Stimulated activated CD8-positive, alpha-beta memory T cell treated with anti-CD3 and anti-CD28 coated beads, Interleukin-15, amount 100 ng/mL, for 1 hour (primary cell): ENCODE measurements around the gene ASCC2.

Experiments used
- DNase-seq: peaks from one replicate; pipeline ENCODE4 v3.0.0-alpha.2; 2020; ENCODE audit warnings: low read depth

Gene ASCC2

DNA sequence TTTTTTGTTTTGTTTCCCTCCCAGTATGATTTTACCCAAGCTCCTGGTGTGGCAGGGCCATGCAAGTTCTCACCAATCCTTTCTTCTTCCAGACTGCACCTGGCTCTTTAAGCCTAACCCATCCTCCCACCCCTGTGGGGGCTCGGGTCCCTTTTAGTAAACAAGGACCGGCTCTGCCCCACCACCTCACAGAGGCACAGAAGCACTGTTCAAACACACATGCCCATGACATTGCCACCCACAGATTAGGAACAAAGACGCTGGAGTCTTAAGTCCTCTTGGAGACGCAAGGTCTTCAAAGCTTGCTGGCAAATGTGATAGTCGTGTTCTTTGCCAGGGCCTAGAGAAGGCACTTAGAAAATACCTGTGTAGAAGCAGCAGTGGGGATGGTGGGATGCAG, 52.0 kb downstream of the ASCC2 start:
- no peak for DNase-seq

DNA sequence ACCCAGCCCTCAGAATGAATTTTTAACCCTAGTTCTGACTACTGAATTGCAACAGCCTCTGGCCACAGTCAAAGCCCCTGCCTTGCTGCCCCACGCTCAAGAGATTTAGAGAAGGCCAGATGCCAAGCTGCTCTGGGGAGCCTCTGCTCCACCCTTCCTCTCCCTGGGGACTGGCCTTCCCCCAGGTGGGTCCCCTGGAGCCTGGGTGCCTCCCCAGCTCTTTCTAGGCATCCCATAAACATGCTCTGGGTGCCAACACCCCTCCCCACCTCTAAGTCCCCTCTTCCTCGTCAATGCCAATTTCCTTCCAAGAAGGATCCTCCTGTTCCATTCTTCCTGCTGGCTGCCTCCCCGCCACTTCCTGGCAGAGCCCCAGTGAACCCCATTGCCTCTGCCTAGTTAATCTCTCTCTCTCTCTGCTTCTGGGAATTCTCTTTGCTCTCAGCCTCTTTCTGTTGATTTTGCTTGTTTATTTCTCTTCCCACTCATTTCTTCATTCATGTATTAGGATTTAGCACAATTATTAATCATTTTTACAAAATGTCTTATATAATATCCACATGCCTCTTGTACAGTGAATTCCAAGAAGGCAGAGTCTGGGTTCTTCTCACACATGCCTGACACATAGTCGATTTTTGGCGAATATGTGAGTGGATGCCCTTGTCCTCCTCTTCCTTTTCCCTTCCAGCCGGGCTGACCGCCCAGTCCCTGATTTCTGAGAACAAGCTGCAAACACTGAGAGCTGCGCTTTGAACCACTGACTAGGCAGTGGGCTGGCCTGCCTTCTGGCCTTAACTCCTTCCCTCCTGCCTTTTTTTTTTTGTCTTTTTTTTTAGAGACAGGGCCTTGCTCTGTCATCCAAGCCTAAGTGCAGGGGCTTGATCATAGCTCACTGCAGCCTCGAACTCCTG, 53.4 kb downstream of the ASCC2 start:
- DNase-seq: no peak

DNA sequence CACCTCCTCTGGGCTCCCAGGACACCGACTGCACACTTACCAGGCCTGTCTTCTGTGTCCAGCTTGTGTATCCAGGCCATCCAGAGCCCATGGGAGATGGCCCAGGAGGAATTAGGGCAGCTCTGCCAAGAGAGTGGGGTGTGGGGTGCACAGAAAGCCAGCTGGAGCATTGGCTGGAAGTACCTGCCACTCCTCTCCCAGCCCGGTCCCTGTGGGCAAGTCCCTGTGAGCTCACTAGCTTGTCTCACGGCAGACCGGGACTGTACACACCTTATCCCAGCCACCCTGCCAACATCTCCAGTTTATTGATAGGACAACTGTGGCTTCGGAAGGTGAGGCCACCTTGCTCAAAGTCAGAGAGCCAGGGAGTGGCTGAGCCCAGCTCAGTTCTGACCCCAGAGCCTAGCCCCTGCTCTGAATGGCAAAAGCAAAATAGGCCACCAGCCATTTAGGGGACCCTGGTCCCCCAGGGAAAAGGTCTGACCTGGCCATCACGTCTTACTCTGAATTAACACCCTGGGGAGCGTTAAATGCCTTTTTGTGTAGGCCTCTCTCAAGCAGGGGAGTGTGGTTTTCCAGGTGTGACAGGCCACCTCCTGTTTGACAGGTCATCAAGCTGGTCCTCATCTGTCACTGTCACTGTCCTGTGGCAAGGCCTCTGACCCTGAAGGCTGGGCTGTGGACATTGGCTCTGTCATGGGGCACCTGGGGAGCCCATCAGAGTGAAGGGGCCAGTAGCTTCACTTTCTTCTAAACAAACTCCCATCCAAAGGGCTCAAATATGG, 55.8 kb downstream of the ASCC2 start:
- no peak for DNase-seq

DNA sequence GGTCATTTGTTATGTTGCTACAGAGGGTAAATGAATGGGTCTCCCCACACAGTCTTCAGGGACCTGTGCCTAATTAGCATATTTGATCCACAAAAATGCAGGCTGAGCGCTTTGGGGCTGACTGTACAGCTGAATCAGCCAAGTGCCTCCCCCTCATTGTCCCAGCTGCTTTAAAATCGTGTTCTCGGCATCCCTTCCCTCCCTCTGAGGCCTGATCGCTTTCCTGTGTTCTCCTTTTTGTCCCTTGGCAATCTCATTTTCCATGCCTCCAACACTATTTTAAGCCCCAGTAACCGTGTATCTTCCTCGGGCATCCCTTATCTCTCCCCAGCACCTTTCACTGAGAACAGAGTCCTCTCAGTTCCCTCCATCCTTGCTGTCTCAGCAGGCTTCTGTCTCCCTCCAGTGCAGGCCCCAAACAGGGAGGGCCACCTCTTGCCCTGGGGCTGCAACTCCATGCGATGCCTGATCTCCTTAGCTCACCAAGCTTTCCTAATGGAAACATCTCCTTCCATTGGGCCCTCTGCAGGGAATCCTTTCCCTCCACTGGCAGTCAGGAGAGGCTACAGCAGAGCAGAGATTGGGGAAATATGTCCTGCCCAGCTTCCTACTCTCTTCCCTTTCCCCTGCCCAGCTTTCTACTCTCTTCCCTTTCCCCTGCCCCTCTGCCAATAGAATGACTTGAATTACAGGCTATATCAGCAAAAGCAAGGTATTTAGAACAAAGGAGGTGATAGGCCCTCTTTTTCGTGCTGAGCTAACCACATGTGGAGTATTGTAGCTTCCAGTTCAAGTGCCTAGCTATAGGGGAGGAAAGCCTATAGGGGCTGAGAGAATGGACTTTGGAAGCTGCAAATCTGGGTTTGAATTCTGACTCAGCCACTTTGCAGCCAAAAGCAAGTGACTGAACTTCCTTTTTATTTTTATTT, 57.1 kb downstream of the ASCC2 start:
- no peak for DNase-seq

DNA sequence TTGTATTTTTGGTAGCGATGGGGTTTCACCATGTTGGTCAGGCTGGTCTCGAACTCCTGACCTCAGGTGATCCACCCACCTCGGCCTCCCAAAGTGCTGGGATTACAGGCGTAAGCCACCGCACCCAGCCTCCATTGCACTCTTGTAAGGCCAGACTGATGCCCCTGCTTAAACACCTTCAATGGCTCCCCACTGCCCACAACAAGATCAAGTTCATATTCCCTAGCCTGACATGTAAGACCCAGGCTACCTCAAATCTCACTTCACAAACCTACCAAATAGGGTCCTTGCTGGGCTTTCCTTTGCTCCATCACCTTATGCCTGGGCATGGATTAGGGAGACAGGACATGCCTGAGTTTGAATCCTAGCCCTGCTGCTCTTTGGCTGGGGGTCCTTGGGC, 57.9 kb downstream of the ASCC2 start:
- DNase-seq: no peak

DNA sequence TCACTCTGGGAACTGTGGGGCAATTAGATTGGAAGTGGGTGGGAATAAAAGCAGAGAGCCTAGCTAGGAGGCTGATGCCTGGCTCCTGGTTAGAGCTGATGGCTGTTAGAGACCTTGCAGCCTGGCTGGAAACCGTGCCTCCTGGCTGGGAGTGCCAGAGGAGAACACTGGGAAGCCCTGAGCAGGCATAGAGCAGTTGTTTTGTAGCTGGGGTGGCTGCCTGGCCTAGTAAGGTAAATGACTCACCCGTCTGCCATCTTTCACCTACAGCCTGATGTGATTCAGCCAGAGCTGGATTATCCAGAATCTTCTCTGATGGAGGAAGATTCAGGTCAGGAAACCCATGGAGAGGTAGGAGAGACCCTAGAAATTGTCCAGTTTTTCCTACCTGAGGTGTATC, 64.8 kb downstream of the ASCC2 start:
- no peak for DNase-seq

DNA sequence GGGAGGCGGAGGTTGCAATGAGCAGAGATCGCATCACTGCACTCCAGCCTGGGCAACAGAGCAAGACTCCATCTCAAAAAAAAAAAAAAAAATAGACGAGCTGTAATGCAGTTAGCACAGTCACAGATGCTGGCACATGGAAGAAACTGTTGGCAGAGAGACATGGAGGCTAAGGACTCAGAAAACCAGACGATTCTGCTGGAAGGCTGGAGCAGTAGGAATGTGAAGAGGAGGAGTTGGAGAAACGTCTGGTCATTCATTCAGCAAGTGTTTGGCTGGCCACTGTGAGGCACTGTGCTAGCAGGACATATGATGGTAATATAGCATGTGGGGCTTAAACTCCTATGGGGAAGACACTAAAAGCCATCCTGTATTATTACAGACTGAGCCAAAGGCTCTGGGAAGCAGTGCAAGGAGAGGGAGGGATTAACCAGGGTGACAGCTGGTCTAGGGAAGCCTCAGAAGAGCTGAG, 65.9 kb downstream of the ASCC2 start:
- DNase-seq: no peak

DNA sequence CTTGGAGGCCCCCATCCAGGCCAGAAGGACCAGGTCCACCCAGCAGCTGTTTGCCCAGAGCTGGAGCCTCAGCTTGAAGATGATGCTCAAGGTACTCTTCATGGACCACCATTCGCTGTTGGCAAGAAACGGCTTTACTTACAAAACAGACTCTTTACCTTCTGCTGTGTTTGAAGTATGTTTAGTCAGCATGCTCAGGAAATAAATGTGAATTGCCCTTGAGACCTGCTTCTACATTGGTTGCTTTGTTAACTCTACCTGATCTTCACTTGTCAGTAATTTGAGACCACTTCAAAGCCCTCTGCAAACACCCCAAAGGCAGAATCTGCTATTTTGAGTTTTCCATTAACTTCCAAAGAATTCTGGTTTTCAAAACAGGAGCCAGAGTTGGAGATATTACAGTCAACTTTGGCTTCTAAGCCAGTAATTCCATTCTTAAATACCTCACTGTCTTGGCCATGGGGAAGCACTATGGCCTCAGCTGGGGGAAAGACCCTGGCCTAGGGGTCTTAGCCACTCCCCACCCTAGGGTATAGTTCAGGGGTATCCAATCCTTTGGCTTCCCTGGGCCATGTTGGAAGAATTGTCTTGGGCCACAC, 68.3 kb downstream of the ASCC2 start:
- no peak for DNase-seq

DNA sequence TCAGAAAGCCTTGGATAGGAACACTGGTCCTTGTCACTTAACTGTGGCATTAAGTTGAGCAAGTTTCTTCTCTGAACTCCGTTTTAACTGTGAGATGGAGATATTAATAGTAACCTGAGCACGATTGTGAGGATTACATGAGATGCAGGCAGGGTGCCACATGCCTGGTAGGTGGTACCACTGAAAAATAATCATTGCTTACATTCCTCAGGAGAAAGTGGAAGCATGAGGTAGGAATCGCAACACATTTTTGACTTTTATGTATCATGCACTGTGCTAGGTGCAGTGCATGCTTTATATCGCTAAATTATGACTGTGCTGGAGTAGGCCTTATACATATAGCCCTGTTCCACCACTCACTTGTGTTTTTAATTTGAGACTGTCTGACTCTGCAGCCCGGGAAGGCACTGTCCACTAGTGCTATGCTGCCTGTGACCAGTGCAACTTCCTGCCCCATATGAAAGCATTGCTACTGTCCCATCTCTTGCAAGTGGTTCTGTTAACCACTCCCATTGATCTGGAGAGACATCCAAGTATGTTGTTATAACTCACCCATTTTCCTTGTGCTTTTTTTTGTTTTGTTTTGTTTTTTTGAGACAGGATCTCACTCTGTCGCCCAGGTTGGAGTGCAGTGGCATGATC, 69.9 kb downstream of the ASCC2 start:
- DNase-seq: no peak

DNA sequence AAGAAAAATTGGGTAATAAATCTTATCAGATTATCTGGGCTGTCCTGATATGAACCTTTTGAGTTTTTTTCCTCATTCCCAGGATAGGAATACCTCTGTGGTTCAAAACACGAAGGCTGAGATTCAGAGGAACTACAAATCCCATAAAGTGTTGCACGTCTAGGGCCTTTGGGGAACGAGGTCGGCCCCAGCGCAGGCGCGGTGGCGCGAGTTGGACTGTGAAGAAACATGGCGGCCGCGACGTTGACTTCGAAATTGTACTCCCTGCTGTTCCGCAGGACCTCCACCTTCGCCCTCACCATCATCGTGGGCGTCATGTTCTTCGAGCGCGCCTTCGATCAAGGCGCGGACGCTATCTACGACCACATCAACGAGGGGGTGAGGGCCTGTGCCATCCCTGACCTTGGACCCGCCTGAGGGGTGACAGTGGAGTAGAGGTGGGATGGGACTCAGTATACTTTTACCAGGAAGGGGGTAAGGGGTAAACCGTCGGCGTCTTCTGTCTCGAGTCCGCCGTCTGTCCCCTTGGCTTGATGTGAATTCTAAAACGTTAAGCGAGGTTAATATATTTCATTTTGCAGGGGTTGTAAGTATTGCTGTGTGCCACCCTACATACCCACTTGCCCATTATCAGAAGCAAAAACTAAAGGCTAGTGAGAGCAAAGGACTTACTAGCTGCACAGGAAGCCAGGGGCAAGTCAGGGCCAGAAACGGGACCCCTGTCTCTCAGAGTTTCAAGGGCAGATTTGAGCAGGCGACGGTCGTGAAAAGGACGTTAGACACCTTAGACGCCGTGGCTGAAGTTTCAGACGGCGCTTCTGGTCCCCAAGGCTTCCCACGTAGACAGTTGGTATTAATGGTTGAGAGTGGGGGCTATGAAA, 70.7 kb downstream of the ASCC2 start, which contains the start of gene UQCR10:
UQCR10 (plus strand) TSS at position 199 of the 881 bp plus-strand sequence; CDS start at position 229, 30 bp downstream.
- DNase-seq: peak; percentile 85

DNA sequence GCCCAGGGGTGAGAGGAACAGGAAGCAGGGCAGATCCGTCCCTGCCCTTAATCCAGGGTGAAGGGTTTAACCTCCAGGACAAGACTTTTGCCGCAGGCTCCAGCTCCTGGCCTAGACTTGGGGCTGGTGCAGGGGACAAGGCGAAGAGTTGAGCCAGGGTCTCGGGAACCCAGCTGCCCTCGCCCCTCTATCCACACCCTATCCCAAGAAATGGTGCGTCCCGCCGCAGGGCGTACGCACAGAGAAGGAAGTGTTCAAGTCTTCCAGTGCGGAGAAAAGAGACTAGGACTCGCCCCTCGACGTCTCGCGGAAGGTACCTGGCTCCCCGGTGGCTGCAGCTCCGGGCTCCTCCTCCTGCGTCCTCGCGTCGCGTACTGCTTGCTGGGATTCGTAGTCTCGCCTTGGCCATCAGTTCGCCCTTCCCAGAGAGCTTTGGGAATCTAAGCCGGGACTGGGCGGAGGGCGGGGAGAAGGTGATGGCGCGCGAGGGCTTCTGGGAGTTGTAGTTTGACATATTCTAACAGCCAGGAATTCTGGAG, 71.4 kb downstream of the ASCC2 start, which contains the start of gene ZMAT5:
ZMAT5 (minus strand) TSS at position 376 of the 539 bp plus-strand sequence. CDS start 18,463 bp downstream, outside the sequence.
- peak; percentile 72 for DNase-seq

DNA sequence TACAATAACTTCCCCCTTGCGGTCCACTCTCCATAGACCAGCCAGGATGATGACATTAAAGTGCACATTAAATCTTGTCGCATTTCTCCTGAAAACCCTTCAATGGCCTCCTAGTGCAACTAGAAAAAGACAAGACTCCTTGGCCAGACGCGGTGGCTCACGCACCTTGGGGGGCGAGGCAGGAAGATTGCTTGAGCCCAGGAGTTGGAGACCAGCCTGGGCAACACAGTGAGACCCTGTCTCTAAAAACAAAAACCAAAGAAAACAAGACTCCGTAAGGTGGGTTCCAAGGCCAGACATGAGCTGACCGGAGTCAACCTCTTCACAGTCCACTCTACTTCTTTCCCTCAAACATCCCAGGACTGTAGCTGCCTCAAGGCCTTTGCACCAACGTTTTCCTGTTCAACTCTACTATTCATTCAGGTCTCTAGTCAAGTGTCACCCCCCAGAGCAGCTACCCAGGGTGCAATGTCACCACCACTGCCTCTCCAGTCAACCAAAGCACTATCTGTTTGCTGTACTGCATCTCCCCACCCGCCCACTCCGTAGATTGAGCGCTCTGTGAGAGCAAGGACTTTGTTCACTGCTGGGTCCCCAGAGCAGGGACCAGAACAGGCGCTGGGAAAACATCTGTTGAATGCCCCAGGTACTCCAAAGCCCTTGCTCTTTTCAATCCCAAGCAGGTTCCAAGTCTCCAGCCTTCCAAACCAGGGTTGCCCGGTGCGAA, 72.0 kb downstream of the ASCC2 start:
- no peak for DNase-seq

DNA sequence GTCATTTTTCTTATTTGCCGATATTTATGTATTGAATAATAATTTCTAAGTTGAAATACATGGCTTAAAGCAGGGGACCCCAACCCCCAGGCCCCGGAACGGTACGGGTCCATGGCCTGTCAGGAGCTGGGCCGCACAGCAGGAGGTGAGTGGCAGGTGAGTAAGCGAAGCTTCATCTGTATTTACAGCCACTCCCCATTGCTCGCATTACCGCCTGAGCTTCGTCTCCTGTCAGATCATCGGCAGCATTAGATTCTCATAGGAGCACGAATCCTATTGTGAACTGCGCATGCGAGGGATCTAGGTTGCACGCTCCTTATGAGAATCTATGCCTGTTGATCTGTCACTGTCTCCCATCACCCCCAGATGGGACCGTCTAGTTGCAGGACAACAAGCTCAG, 75.8 kb downstream of the ASCC2 start:
- no peak for DNase-seq

DNA sequence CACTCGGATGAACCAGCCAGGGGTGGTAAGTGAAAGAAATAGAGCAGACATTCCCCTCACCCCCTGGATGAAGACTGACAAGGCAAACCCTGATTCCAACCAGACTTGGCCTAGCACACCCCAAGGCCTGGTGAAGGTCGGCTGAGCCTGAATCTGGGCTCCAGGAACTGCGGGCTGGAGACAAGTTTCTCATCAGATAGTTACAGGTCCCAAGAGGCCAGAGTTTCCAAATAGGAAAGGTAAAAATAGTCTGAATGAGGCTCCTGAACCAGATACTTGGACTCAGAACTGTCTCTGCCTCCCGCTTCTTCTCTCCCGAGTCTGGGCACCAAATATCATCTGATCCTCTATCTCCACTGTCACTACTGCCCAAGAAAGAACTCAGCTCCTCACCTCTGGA, 79.1 kb downstream of the ASCC2 start:
- no peak for DNase-seq

DNA sequence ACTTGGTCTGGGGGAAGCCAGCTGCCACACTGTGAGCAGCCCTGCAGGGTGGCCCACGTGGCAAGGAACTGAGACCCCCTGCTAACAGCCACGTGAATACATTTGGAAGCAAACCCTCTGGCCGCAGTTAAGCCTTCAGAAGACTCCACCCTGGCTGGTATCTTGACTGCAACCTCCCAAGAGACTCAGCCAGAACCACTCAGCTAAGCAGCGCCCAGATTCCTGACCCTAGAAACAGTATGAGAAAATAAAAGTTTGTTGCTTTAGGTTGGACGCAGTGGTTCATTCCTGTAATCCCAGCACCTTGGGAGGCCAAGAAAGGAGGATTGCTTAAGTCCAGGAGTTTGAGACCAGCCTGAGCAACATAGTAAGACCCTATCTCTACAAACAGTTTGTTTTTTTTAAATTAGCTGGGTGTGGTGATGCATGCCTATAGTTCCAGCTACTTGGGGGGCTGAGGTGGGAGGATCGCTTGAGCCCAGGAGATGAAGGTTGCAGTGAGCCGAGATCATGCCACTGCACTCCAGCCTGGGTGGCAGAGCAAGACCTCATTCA, 79.9 kb downstream of the ASCC2 start:
- no peak for DNase-seq

DNA sequence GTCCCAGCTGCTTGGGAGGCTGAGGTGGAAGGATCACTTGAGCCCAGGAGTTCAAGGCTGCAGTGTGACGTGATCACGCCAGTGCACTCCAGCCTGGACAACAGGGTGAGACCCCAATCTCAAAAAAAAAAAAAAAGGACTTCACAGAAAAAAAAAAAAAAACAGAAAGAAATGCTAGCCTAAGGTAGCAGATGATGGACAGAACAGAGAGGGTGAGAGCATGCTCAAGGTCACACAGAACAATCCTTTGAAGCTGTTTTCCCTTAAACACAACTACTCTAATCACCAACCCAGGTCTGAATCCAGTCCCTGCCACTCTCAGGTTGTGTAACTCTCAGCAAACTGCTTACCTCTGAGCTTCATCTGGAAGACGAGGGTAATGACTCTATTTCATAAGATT, 81.0 kb downstream of the ASCC2 start:
- no peak for DNase-seq

DNA sequence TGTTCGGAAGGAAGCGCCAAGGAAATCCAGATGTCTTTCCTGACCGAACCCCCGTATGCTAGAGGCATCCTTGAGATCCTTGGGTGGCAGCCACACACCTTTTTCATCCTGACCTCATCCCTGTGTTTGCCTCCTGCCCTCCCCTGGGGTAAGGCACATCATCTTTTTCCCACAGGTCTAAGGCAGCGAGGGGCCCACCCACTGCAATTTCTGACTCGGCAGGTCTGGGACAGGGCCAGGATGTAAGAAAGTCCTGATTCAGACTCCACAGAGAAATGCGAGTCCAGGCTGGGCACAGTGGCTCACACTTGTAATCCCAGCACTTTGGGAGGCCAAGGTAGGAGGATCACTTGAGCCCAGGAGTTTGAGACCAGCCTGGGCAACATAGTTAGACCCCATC, 81.7 kb downstream of the ASCC2 start:
- no peak for DNase-seq

DNA sequence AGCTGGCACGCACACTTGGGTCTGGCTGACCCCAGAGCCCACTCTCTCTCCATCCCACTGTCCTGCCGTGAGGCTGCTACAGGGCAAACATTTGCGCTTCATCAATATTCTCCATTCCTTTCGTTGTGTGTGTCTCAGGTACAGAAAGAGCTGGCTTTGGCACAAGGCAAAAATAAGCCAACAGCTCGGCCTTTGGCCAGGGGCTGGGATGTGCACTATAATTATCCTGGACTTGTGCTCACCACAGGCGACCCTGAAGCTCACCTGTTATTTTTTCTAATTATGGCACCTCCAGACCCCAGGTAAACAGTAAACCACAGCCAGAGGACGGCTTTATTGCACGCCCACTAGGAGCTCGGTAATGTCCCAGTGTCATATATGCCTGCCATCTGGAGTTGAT, 82.2 kb downstream of the ASCC2 start:
- DNase-seq: no peak
